Keratinocyte (primary cell): ENCODE data around the gene ZNF354B. TPM values are rescaled to one million over a fixed set of nuclear protein-coding genes. Genes with fewer than 3 reads are reported as not detected.

Experiments used
- DNase-seq: peaks from one replicate; pipeline ENCODE4 v3.0.0-alpha.2; 2011; ENCODE audit warnings: low read depth, missing footprints, low spot score
- FAIRE-seq: peaks from 2 replicates; lab custom pipeline; 2011; peaks lifted over from hg19 to GRCh38; lab: Jason Lieb, UNC
- H2AFZ ChIP-seq: 2 replicates; pipeline ENCODE4 v1.6.0; 2012; ENCODE audit warnings: low read length, control low read depth, inconsistent platforms; ENCODE audit not compliant: control insufficient read depth
- H3K27ac ChIP-seq: 2 replicates; pipeline ENCODE4 v1.5.1; 2011; ENCODE audit warnings: low read length; ENCODE audit not compliant: control insufficient read depth, insufficient read depth
- H3K27me3 ChIP-seq: 3 replicates; pipeline ENCODE4 v1.6.0; 2011; ENCODE audit warnings: low read length; ENCODE audit not compliant: control insufficient read depth, insufficient read depth; ENCODE audit errors: extremely low read depth
- H3K36me3 ChIP-seq, 2 experiments: 2 replicates in 1 of 2; 3 replicates in 1 of 2; pipeline ENCODE4 v1.5.1; 2011; ENCODE audit warnings: low read length in 2 of 2, mild to moderate bottlenecking in 1 of 2; ENCODE audit not compliant: control insufficient read depth in 2 of 2, insufficient read depth in 2 of 2; ENCODE audit errors: extremely low read depth in 1 of 2
- H3K4me1 ChIP-seq: 3 replicates; pipeline ENCODE4 v1.5.1; 2011; ENCODE audit warnings: low read length; ENCODE audit not compliant: control insufficient read depth, insufficient read depth; ENCODE audit errors: extremely low read depth
- H3K4me2 ChIP-seq: 3 replicates; pipeline ENCODE4 v1.6.0; 2011; ENCODE audit warnings: low read depth, low read length; ENCODE audit not compliant: control insufficient read depth, insufficient read depth; ENCODE audit errors: extremely low read depth
- H3K4me3 ChIP-seq, 3 experiments: fragments of 200-600 bp in 1 of 3; sonication (generic) in 1 of 3; 2 replicates in 2 of 3; 3 replicates in 1 of 3; pipeline ENCODE4 v1.5.1; 2011 to 2016; ENCODE audit warnings: low read length in 3 of 3, mild to moderate bottlenecking in 3 of 3, control low read depth in 2 of 3, inconsistent platforms in 1 of 3, low read depth in 1 of 3, mixed read lengths in 1 of 3, mixed run types in 1 of 3, moderate library complexity in 1 of 3; ENCODE audit not compliant: control insufficient read depth in 2 of 3, insufficient read depth in 2 of 3; ENCODE audit errors: extremely low read depth in 1 of 3
- H3K79me2 ChIP-seq: 2 replicates; pipeline ENCODE4 v1.6.0; 2012; ENCODE audit warnings: low read length; ENCODE audit not compliant: control insufficient read depth, insufficient read depth
- H3K9ac ChIP-seq: 3 replicates; pipeline ENCODE4 v1.6.0; 2011; ENCODE audit warnings: low read length; ENCODE audit not compliant: control insufficient read depth, insufficient read depth; ENCODE audit errors: extremely low read depth
- H3K9me1 ChIP-seq: 3 replicates; pipeline ENCODE4 v1.6.0; 2011; ENCODE audit warnings: low read length; ENCODE audit not compliant: control insufficient read depth, insufficient read depth; ENCODE audit errors: extremely low read depth
- H3K9me3 ChIP-seq: 2 replicates; pipeline ENCODE4 v1.5.1; 2012; ENCODE audit warnings: low read depth, low read length; ENCODE audit not compliant: control insufficient read depth
- H4K20me1 ChIP-seq: 3 replicates; pipeline ENCODE4 v1.6.0; 2011; ENCODE audit warnings: low read length; ENCODE audit not compliant: control insufficient read depth, insufficient read depth; ENCODE audit errors: extremely low read depth
- CTCF ChIP-seq, 3 experiments: IDR thresholded peaks in 1 of 3; conservative IDR thresholded peaks in 1 of 3; optimal IDR thresholded peaks in 1 of 3; 2 replicates in 2 of 3; 3 replicates in 1 of 3; pipeline versions ENCODE3 to v1.5.1; 2011; ENCODE audit warnings: low read length in 3 of 3, mild to moderate bottlenecking in 3 of 3, moderate library complexity in 2 of 3, control low read depth in 1 of 3, inconsistent platforms in 1 of 3; ENCODE audit not compliant: insufficient read depth in 2 of 3; ENCODE audit errors: extremely low read depth in 1 of 3
- EZH2 ChIP-seq: IDR thresholded peaks from one replicate; pipeline ENCODE4 v1.6.1; 2012; ENCODE audit warnings: inconsistent platforms, mild to moderate bottlenecking, low read length, moderate library complexity
- dilution Hi-C: fragments of 300-500 bp; cut with MboI; formaldehyde crosslinking; loops from one replicate; pipeline ENCODE4 v1.7.0; 2020; ENCODE audit warnings: low sequenced_read_pairs; ENCODE audit not compliant: extremely low pct_ligation_motif_present
- polyA plus RNA-seq, 5 experiments: library from polyadenylated mRNA; depleted of rRNA in 3 of 5; stranded (reverse) in 3 of 5; stranded (forward) in 1 of 5; unstranded in 1 of 5; fragments of >200 nt; gene quantifications; 1 replicate in 1 of 5; 2 replicates in 3 of 5; 3 replicates in 1 of 5; pipeline versions ENCODE4 v1.2.1 to v1.2.3, GENCODE V29; 2011 to 2012; ENCODE audit warnings: missing spikeins in 2 of 5, low read depth in 1 of 5, low replicate concordance in 1 of 5

The ZNF354B gene
- polyA plus RNA-seq, 1 donor (not counting 4 experiments of a cell fraction or from before 2014, with no cell fraction given) = 10.2 TPM

- dilution Hi-C loops = no loop called here
- DNase-seq = no peak
- Histone ChIP-seq H3K27ac (no peak overlapping the region), H3K4me3 (no peak overlapping the region), H2AFZ (no peak overlapping the region), H3K9ac (no peak overlapping the region), H3K9me1 (no peaks in the 10 kb centered on the region), H3K36me3 (peaks cover 24% of the 10 kb centered on the region in 2 experiments), H3K4me1 (no peaks in the 10 kb centered on the region), H4K20me1 (no peaks in the 10 kb centered on the region), H3K4me2 (no peak overlapping the region), H3K27me3 (no peaks in the 10 kb centered on the region), H3K79me2 (peaks cover 2% of the 10 kb centered on the region), H3K9me3 (peaks cover 2% of the 10 kb centered on the region)
- TF ChIP-seq CTCF (optimal IDR thresholded peaks at IDR 0.05 in 1 of 3, IDR thresholded peaks at IDR 0.05 in 1 of 3, conservative IDR thresholded peaks at IDR 0.05 in 1 of 3; ENCODE audit: extremely low read depth in 1 of 3, insufficient read depth in 2 of 3, low read length in 3 of 3) = no peak
- TF ChIP-seq EZH2 = no peak
- FAIRE-seq = no peak
Observed at GRCh38 chr5:178869577-178869976, 9.8 kb downstream of the ZNF354B start.

GRCh38 chr5:178870411-178870810 lies 10.7 kb downstream of the ZNF354B start:
- dilution Hi-C loops = no loop called here
- Histone ChIP-seq H3K4me2 (no peak overlapping the region), H3K9me1 (no peaks in the 10 kb centered on the region), H3K4me1 (no peaks in the 10 kb centered on the region), H3K9me3 (peaks cover 8% of the 10 kb centered on the region), H3K36me3 (peaks cover 24 to 25% of the 10 kb centered on the region in 2 experiments), H3K27ac (no peak overlapping the region), H3K79me2 (peaks cover 7% of the 10 kb centered on the region), H4K20me1 (no peaks in the 10 kb centered on the region), H2AFZ (no peak overlapping the region), H3K27me3 (no peaks in the 10 kb centered on the region), H3K9ac (no peak overlapping the region), H3K4me3 (no peak overlapping the region)
- FAIRE-seq = no peak
- TF ChIP-seq CTCF (optimal IDR thresholded peaks at IDR 0.05 in 1 of 3, IDR thresholded peaks at IDR 0.05 in 1 of 3, conservative IDR thresholded peaks at IDR 0.05 in 1 of 3; ENCODE audit: extremely low read depth in 1 of 3, insufficient read depth in 2 of 3, low read length in 3 of 3) = no peak
- no peak for TF ChIP-seq EZH2
- no peak for DNase-seq
